Keratinocyte (primary cell): ENCODE data around the gene MAPRE3.

Source experiments
- EZH2 ChIP-seq: IDR thresholded peaks from one replicate; pipeline ENCODE4 v1.6.1; 2012; ENCODE audit warnings: inconsistent platforms, mild to moderate bottlenecking, low read length, moderate library complexity
- TF ChIP-seq, protein P1 (sequence below), 3 experiments: IDR thresholded peaks in 1 of 3; conservative IDR thresholded peaks in 1 of 3; optimal IDR thresholded peaks in 1 of 3; 2 replicates in 2 of 3; 3 replicates in 1 of 3; pipeline versions ENCODE3 to v1.5.1; 2011; ENCODE audit warnings: low read length in 3 of 3, mild to moderate bottlenecking in 3 of 3, moderate library complexity in 2 of 3, control low read depth in 1 of 3, inconsistent platforms in 1 of 3; ENCODE audit not compliant: insufficient read depth in 2 of 3; ENCODE audit errors: extremely low read depth in 1 of 3

DNA sequence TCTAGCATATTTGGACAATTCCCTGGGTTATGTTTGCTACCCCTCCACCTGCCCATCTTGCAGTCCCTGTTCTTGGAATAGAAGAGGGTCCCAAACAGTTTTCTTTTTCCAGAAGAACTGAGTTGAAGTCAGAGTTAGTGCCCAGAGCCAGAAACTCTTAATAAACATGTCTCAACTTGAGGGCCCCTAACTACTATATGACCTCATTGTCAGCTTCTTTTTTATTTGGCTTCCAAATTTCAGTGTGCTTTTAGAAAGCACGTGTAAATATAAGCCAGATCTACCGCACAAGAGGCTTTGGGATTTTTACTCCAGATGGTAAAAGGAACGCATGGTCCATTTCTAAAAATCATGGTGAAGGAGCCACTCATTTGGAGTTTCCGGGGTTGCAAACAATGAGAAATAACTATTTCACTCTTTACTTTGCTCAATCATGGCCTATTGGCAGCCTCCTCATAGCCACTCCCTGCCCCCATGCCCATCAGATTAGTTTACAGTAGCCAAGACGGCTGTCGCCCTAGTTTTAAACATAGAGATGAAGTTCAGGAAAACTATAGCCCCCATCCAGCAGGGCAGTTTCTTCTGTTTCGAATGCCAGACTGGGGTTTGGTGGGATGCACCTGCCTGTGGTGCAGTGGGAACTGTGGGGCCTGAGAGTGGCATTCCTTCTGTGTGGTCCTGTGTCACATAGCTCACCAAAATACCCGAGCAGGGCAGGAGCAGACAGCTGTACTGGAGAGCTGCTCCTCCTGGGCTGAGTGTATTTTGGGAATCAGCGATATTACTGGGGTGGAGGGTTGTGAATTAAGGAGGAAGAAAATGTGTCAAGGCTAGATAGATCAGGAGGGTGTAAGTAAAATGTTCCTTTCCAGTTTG, 1.7 kb downstream of the MAPRE3 start:
- TF ChIP-seq, protein P1, sequence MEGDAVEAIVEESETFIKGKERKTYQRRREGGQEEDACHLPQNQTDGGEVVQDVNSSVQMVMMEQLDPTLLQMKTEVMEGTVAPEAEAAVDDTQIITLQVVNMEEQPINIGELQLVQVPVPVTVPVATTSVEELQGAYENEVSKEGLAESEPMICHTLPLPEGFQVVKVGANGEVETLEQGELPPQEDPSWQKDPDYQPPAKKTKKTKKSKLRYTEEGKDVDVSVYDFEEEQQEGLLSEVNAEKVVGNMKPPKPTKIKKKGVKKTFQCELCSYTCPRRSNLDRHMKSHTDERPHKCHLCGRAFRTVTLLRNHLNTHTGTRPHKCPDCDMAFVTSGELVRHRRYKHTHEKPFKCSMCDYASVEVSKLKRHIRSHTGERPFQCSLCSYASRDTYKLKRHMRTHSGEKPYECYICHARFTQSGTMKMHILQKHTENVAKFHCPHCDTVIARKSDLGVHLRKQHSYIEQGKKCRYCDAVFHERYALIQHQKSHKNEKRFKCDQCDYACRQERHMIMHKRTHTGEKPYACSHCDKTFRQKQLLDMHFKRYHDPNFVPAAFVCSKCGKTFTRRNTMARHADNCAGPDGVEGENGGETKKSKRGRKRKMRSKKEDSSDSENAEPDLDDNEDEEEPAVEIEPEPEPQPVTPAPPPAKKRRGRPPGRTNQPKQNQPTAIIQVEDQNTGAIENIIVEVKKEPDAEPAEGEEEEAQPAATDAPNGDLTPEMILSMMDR (optimal IDR thresholded peaks at IDR 0.05 in 1 of 3, IDR thresholded peaks at IDR 0.05 in 1 of 3, conservative IDR thresholded peaks at IDR 0.05 in 1 of 3; ENCODE audit: extremely low read depth in 1 of 3, insufficient read depth in 2 of 3, low read length in 3 of 3), result no peak
- TF ChIP-seq EZH2, result no peak
